GM12878 (cell line): ENCODE data around the gene SUSD6. TPM values are rescaled to one million over a fixed set of nuclear protein-coding genes. Genes with fewer than 3 reads are reported as not detected.

Experiments
- BMI1 ChIP-seq: fragments of 450-650 bp; IDR thresholded peaks from 2 replicates; pipeline ENCODE4 v1.6.1; 2016; ENCODE audit warnings: mild to moderate bottlenecking, moderate library complexity, borderline replicate concordance
- EED ChIP-seq: sonication (generic); IDR thresholded peaks from 2 replicates; pipeline ENCODE4 v1.6.1; 2016; ENCODE audit warnings: antibody characterized with exemption, low read depth
- ESRRA ChIP-seq: IDR thresholded peaks from 2 replicates; pipeline ENCODE4 v1.6.1; 2012; ENCODE audit warnings: mild to moderate bottlenecking, low read length, improper control_type of control experiment
- HDGF ChIP-seq: fragments of 450-650 bp; IDR thresholded peaks from 2 replicates; pipeline ENCODE4 v1.6.1; 2016; ENCODE audit warnings: antibody characterized with exemption
- IKZF2 ChIP-seq, 2 experiments: fragments of 450-650 bp; IDR thresholded peaks; 2 replicates each; pipeline ENCODE4 v1.6.1; 2017; ENCODE audit warnings: mild to moderate bottlenecking in 2 of 2, moderate library complexity in 2 of 2
- IRF4 ChIP-seq: IDR thresholded peaks from 2 replicates; pipeline ENCODE4 v1.6.1; 2011; ENCODE audit warnings: low read depth, low read length
- MEF2B ChIP-seq: fragments of 450-650 bp; IDR thresholded peaks from 2 replicates; pipeline ENCODE4 v1.6.1; 2018; ENCODE audit warnings: mild to moderate bottlenecking, moderate library complexity; ENCODE audit not compliant: partially characterized antibody, poor library complexity, severe bottlenecking
- NFYA ChIP-seq: IDR thresholded peaks from 2 replicates; pipeline ENCODE4 v1.6.1; 2011; ENCODE audit warnings: low read depth, mild to moderate bottlenecking, low read length, improper control_type of control experiment, borderline replicate concordance
- NFYB ChIP-seq: IDR thresholded peaks from 2 replicates; pipeline ENCODE4 v1.6.1; 2011; ENCODE audit warnings: low read depth, mild to moderate bottlenecking, low read length, improper control_type of control experiment, moderate library complexity; ENCODE audit not compliant: insufficient read depth
- NR2C2 ChIP-seq: IDR thresholded peaks from 2 replicates; pipeline ENCODE4 v1.6.1; 2011; ENCODE audit warnings: borderline replicate concordance, low read depth; ENCODE audit not compliant: control insufficient read depth, insufficient read length
- PAX5 ChIP-seq: IDR thresholded peaks from 2 replicates; pipeline ENCODE4 v1.6.1; 2011; ENCODE audit warnings: low read depth, low read length, borderline replicate concordance
- PKNOX1 ChIP-seq: fragments of 450-650 bp; IDR thresholded peaks from 2 replicates; pipeline ENCODE4 v1.6.1; 2016; ENCODE audit warnings: mild to moderate bottlenecking
- RBBP5 ChIP-seq: fragments of 200-600 bp; sonication (generic); conservative IDR thresholded peaks from 2 replicates; pipeline ENCODE4 v1.6.1; 2016
- SIN3A ChIP-seq: IDR thresholded peaks from 2 replicates; pipeline ENCODE4 v1.6.1; 2012; ENCODE audit warnings: low read depth, low read length, improper control_type of control experiment
- SKIL ChIP-seq: fragments of 450-650 bp; IDR thresholded peaks from 2 replicates; pipeline ENCODE4 v1.6.1; 2017; ENCODE audit warnings: mild to moderate bottlenecking, low read depth, inconsistent platforms; ENCODE audit not compliant: poor library complexity, severe bottlenecking
- SUZ12 ChIP-seq: fragments of 200-600 bp; sonication (generic); IDR thresholded peaks from one replicate; pipeline ENCODE4 v1.6.1; 2018; ENCODE audit warnings: antibody characterized with exemption, mild to moderate bottlenecking; ENCODE audit not compliant: unreplicated experiment
- ZNF24 ChIP-seq: fragments of 450-650 bp; IDR thresholded peaks from 2 replicates; pipeline ENCODE4 v1.6.1; 2017; ENCODE audit warnings: antibody characterized with exemption, mild to moderate bottlenecking
- ZZZ3 ChIP-seq: IDR thresholded peaks from 2 replicates; pipeline ENCODE4 v1.6.1; 2011; ENCODE audit warnings: low read depth; ENCODE audit not compliant: control insufficient read depth, insufficient read length
- polyA plus RNA-seq, 11 experiments: library from polyadenylated mRNA; depleted of rRNA in 4 of 11; unstranded in 6 of 11; stranded (reverse) in 5 of 11; fragments of >200 nt; fragmentation: Nextera tagmentation in 4 of 11; fragmentation: Illumina TruSeq in 1 of 11; extraction: Ambion mirVana in 4 of 11; extraction: Trizol in 1 of 11; gene quantifications; 1 replicate in 1 of 11; 2 replicates in 10 of 11; pipeline versions ENCODE4 v1.2.1 to v1.2.3, GENCODE V29; 2011 to 2016; ENCODE audit warnings: inconsistent platforms in 2 of 11, missing spikeins in 2 of 11, low read depth in 1 of 11
- total RNA-seq, 4 experiments: library from RNA; depleted of rRNA in 3 of 4; stranded (reverse); fragments of >200 nt in 3 of 4; fragmentation: Illumina TruSeq in 1 of 4; extraction: Trizol in 1 of 4; gene quantifications; 2 replicates each; pipeline versions ENCODE4 v1.2.1 to v1.2.3, GENCODE V29; 2013 to 2021
- TF ChIP-seq, protein P1 (sequence below): IDR thresholded peaks from 2 replicates; pipeline ENCODE4 v1.6.1; 2011; ENCODE audit warnings: low read depth, low read length, improper control_type of control experiment, borderline replicate concordance
- TF ChIP-seq, protein P2 (sequence below): fragments of 450-650 bp; formaldehyde crosslinking; IDR thresholded peaks from 2 replicates; pipeline ENCODE4 v1.4.0; 2020; ENCODE audit warnings: mild to moderate bottlenecking, moderate library complexity

SUSD6 gene
- total and polyA plus RNA-seq, 10 of the 15 experiments (the other 5 are each of a cell fraction or from before 2014, with no cell fraction given) = 6.6 to 39.8 (median 20.2) TPM

DNA sequence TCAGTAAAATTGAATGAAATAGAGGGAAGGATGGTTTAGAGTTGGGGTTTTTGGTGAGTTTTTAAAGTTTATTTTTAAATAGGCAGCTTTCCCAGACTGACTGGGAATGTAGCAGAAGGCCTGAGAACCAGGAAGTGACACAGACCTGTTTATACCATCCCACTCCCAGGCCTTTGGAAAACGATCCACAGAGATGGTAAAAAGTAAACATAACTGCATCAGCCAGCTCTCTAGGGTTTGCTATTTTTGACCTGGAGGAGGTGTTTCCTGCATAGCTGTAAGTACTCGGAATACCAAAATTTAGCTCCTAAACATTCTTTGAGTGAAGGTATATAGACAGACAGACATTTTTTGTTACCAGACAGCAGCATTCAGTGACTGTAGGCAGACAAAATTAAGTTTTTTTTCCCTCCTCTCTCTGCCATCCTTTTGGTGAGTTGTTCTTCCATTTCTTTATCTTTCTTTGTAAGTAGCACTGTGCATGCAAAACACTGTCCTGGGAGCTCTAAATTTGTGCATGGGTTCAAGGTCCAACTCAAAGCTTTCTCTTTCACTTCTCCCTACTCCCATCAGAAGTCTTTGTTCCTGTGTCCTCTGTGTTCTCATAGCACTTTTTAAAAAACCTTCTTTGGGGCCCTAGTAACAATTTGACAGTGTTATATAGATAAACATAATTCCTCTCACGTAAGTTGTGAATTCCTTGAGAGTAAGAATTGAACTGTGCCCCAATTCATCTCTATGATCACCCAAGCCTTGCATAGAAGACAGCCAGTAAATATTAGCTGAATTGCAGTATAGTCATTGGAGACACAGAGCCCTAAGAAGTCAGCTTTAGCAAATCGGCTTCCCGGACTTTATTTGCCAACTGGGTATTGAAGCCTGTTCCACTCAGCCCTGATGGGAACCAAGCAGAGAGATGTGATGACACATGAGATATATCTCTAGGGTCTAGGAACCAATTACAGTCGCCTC lies 37.4 kb downstream of the SUSD6 start (continued):
- TF ChIP-seq, protein P1, sequence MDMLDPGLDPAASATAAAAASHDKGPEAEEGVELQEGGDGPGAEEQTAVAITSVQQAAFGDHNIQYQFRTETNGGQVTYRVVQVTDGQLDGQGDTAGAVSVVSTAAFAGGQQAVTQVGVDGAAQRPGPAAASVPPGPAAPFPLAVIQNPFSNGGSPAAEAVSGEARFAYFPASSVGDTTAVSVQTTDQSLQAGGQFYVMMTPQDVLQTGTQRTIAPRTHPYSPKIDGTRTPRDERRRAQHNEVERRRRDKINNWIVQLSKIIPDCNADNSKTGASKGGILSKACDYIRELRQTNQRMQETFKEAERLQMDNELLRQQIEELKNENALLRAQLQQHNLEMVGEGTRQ = no peak
- TF ChIP-seq MEF2B (peak; percentile 72), IKZF2 (IDR thresholded peaks at IDR 0.05) (peak; percentile 80 to 88), ZZZ3 (no peak), NFYB (no peak), PKNOX1 (no peak), NR2C2 (no peak), EED (0 out of 2 replicates have a peak, but pooled peaks have one; percentile 25), ZNF24 (no peak), BMI1 (no peak), HDGF (no peak), PAX5 (no peak), ESRRA (peak; percentile 57; the same call in 1 of the 2 replicates), SUZ12 (no peak), SIN3A (no peak; the same call in 1 of the 2 replicates), IRF4 (no peak), SKIL (no peak), NFYA (no peak), RBBP5 (no peak)
- TF ChIP-seq, protein P2, sequence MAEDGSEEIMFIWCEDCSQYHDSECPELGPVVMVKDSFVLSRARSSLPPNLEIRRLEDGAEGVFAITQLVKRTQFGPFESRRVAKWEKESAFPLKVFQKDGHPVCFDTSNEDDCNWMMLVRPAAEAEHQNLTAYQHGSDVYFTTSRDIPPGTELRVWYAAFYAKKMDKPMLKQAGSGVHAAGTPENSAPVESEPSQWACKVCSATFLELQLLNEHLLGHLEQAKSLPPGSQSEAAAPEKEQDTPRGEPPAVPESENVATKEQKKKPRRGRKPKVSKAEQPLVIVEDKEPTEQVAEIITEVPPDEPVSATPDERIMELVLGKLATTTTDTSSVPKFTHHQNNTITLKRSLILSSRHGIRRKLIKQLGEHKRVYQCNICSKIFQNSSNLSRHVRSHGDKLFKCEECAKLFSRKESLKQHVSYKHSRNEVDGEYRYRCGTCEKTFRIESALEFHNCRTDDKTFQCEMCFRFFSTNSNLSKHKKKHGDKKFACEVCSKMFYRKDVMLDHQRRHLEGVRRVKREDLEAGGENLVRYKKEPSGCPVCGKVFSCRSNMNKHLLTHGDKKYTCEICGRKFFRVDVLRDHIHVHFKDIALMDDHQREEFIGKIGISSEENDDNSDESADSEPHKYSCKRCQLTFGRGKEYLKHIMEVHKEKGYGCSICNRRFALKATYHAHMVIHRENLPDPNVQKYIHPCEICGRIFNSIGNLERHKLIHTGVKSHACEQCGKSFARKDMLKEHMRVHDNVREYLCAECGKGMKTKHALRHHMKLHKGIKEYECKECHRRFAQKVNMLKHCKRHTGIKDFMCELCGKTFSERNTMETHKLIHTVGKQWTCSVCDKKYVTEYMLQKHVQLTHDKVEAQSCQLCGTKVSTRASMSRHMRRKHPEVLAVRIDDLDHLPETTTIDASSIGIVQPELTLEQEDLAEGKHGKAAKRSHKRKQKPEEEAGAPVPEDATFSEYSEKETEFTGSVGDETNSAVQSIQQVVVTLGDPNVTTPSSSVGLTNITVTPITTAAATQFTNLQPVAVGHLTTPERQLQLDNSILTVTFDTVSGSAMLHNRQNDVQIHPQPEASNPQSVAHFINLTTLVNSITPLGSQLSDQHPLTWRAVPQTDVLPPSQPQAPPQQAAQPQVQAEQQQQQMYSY (CRISPR knock-in tag) = no peak
